ENCODE data around the gene DPYSL4.

GRCh38 chr10:132193907-132194552, 7.3 kb downstream of the DPYSL4 start:
- TF ChIP-seq CTCF (IDR thresholded peaks at IDR 0.05) (no peak), POLR2A (IDR thresholded peaks at IDR 0.05) (no peak)

All from testis (tissue), 2 donors.